Suprapubic skin (tissue), 4 donors: ENCODE measurements around the gene LMNB1. TPM values are rescaled to one million over a fixed set of nuclear protein-coding genes. Genes with fewer than 3 reads are reported as not detected.
A peak's percentile ranks its signal among the peaks of the same experiment; 100 is the strongest.
"Not testable (repeated sequence)": the region's sequence is repeated elsewhere in the genome, so short reads cannot be mapped to it uniquely, and the experiment has no call there.

ENCODE experiments used
- DNase-seq, 2 donors: peaks; one replicate each; pipeline ENCODE4 v3.0.0-alpha.2; 2019; ENCODE audit warnings: low spot score in 2 of 2
- H3K27ac ChIP-seq: fragments of 200-600 bp; sonication (generic); one replicate; pipeline ENCODE4 v1.5.1; 2019
- H3K27me3 ChIP-seq: fragments of 200-600 bp; sonication (generic); one replicate; pipeline ENCODE4 v1.5.1; 2019
- H3K36me3 ChIP-seq: fragments of 200-600 bp; sonication (generic); one replicate; pipeline ENCODE4 v1.5.1; 2019
- H3K4me1 ChIP-seq: fragments of 200-600 bp; sonication (generic); one replicate; pipeline ENCODE4 v1.5.1; 2019
- H3K4me3 ChIP-seq: fragments of 200-600 bp; sonication (generic); one replicate; pipeline ENCODE4 v1.5.1; 2019; ENCODE audit warnings: mild to moderate bottlenecking
- H3K9me3 ChIP-seq: fragments of 200-600 bp; sonication (generic); one replicate; pipeline ENCODE4 v1.5.1; 2019
- EP300 ChIP-seq: sonication (generic); formaldehyde crosslinking; IDR thresholded peaks from one replicate; pipeline ENCODE4 v1.6.1; 2017; ENCODE audit warnings: antibody characterized with exemption
- POLR2A ChIP-seq, 2 donors: fragments of 450-650 bp; IDR thresholded peaks; one replicate each; pipeline ENCODE4 v1.6.1; 2017; ENCODE audit warnings: antibody characterized with exemption in 2 of 2, mild to moderate bottlenecking in 2 of 2, moderate library complexity in 2 of 2
- POLR2AphosphoS5 ChIP-seq, 3 donors: sonication (generic); formaldehyde crosslinking; IDR thresholded peaks; one replicate each; pipeline ENCODE4 v1.6.1; 2017; ENCODE audit warnings: antibody characterized with exemption in 3 of 3
- WGBS: methylation state at CpG from one replicate; pipeline ENCODE4 v1.1.5; 2018; 5-methylcytosine and 5-hydroxymethylcytosine counted together
- total RNA-seq, 4 donors: library from RNA; depleted of rRNA; stranded (reverse); fragments of >200 nt; gene quantifications; one replicate each; pipeline ENCODE4 v1.1.0, GENCODE V29; 2016
- TF ChIP-seq, protein P1 (sequence below), 2 donors: fragments of 200-600 bp in 1 of 2; fragments of 450-650 bp in 1 of 2; sonication (generic) in 1 of 2; IDR thresholded peaks; one replicate each; pipeline ENCODE4 v1.5.1; 2016 to 2019; ENCODE audit warnings: antibody characterized with exemption in 2 of 2, mild to moderate bottlenecking in 1 of 2, moderate library complexity in 1 of 2

LMNB1 gene
- total RNA-seq, 4 donors from 2014 or later: 12.1 to 18.3 (median 14.6) TPM

DNA sequence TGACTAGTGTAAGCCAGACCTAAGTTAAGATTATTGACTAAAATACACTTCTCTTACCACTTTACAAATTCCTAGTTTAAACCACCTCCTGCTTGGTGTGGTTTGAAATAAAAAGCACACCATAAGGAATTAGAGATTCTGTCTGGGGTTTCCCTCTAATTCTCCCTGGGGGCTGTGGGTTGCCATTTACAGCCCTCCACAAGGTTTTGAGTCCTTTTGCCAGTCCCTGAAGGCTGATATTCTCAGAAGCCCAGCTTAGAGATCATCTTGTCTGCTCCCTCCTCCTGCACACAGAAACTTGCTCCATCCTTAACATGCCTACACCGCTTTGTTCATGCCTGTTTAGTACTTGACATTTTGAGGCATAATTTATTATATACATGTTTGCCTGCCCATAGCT lies 7.2 kb upstream of the LMNB1 start:
- Histone ChIP-seq H3K36me3 (no peaks in the 10 kb centered on the region), H3K4me1 (no peaks in the 10 kb centered on the region), H3K27ac (no peak overlapping the region), H3K27me3 (no peaks in the 10 kb centered on the region), H3K4me3 (no peak overlapping the region), H3K9me3 (no peaks in the 10 kb centered on the region)
- DNase-seq: no peak
- 91% methylated on average over 1 of the region's 1 CpG for WGBS
- no peak for TF ChIP-seq POLR2A (IDR thresholded peaks at IDR 0.05)
- no peak for TF ChIP-seq POLR2AphosphoS5 (IDR thresholded peaks at IDR 0.05)
- TF ChIP-seq, protein P1, sequence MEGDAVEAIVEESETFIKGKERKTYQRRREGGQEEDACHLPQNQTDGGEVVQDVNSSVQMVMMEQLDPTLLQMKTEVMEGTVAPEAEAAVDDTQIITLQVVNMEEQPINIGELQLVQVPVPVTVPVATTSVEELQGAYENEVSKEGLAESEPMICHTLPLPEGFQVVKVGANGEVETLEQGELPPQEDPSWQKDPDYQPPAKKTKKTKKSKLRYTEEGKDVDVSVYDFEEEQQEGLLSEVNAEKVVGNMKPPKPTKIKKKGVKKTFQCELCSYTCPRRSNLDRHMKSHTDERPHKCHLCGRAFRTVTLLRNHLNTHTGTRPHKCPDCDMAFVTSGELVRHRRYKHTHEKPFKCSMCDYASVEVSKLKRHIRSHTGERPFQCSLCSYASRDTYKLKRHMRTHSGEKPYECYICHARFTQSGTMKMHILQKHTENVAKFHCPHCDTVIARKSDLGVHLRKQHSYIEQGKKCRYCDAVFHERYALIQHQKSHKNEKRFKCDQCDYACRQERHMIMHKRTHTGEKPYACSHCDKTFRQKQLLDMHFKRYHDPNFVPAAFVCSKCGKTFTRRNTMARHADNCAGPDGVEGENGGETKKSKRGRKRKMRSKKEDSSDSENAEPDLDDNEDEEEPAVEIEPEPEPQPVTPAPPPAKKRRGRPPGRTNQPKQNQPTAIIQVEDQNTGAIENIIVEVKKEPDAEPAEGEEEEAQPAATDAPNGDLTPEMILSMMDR (IDR thresholded peaks at IDR 0.05): no peak

DNA sequence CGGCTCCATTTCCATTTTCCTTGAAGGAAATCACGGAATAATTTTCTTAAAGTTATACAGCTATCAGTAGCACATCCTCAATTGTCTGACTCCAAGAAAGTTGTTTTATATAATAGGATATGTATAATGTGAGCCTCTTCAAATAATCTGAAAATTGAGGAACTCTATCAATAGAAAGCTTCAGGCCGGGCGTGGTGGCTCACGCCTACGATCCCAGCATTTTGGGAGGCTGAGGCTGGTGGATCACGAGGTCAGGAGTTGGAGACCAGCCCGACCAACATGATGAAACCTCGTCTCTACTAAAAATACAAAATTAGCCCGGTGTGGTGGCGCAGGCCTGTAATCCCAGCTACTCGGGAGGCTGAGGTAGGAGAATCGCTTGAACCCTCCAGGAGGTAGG lies 3.4 kb upstream of the LMNB1 start:
- peaks cover 12% of the 10 kb centered on the region for H3K4me1 ChIP-seq
- DNase-seq, H3K27me3 ChIP-seq, H3K9me3 ChIP-seq, H3K4me3 ChIP-seq, H3K36me3 ChIP-seq, H3K27ac ChIP-seq: not testable (repeated sequence)
- 91% methylated on average over 13 of the region's 13 CpGs for WGBS

DNA sequence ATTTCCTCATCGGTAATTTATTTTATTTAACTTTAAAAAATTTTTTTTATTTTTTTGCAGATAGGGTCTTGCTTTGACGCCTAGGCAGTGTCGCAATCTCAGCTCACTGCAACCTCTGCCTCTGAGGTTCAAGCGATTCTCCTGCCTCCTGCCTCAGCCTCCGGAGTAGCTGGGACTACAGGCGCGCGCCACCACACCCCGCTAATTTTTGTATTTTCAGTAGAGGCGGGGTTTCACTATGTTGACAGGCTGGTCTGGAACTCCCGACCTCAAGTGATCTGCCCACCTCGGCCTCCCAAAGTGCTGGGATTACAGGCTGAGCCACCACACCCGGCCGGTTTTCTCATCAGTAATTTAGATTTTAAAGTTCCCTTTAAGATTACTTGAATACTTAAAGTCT lies 2.3 kb upstream of the LMNB1 start:
- not testable (repeated sequence) for DNase-seq, H3K4me3 ChIP-seq, H3K36me3 ChIP-seq, H3K9me3 ChIP-seq, H3K27ac ChIP-seq, H3K27me3 ChIP-seq
- WGBS: 97% methylated on average over 14 of the region's 14 CpGs
- peaks cover 19% of the 10 kb centered on the region for H3K4me1 ChIP-seq

DNA sequence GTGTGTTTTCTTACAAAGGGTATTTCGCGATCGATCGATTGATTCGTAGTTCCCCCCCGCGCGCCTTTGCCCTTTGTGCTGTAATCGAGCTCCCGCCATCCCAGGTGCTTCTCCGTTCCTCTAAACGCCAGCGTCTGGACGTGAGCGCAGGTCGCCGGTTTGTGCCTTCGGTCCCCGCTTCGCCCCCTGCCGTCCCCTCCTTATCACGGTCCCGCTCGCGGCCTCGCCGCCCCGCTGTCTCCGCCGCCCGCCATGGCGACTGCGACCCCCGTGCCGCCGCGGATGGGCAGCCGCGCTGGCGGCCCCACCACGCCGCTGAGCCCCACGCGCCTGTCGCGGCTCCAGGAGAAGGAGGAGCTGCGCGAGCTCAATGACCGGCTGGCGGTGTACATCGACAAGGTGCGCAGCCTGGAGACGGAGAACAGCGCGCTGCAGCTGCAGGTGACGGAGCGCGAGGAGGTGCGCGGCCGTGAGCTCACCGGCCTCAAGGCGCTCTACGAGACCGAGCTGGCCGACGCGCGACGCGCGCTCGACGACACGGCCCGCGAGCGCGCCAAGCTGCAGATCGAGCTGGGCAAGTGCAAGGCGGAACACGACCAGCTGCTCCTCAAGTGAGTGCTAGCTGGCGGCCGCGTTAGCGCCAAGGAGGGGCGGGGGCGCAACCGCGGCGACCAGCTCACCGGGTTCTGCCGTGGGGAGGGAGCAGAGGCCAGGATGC lies 480 bp downstream of the LMNB1 start:
- peak overlapping the region; percentile 83 for H3K4me3 ChIP-seq
- TF ChIP-seq POLR2AphosphoS5 (IDR thresholded peaks at IDR 0.05): no peak
- no peak for TF ChIP-seq POLR2A (IDR thresholded peaks at IDR 0.05)
- TF ChIP-seq, protein P1 (IDR thresholded peaks at IDR 0.05): no peak
- no peak for TF ChIP-seq EP300
- H3K27me3 ChIP-seq: no peaks in the 10 kb centered on the region
- peak overlapping the region; percentile 94 for H3K27ac ChIP-seq
- H3K36me3 ChIP-seq: no peaks in the 10 kb centered on the region
- no peaks in the 10 kb centered on the region for H3K9me3 ChIP-seq
- DNase-seq: peak; percentile 71 to 86
- under 1% methylated on average over 26 of the region's 93 CpGs for WGBS
- H3K4me1 ChIP-seq: peaks cover 23% of the 10 kb centered on the region

DNA sequence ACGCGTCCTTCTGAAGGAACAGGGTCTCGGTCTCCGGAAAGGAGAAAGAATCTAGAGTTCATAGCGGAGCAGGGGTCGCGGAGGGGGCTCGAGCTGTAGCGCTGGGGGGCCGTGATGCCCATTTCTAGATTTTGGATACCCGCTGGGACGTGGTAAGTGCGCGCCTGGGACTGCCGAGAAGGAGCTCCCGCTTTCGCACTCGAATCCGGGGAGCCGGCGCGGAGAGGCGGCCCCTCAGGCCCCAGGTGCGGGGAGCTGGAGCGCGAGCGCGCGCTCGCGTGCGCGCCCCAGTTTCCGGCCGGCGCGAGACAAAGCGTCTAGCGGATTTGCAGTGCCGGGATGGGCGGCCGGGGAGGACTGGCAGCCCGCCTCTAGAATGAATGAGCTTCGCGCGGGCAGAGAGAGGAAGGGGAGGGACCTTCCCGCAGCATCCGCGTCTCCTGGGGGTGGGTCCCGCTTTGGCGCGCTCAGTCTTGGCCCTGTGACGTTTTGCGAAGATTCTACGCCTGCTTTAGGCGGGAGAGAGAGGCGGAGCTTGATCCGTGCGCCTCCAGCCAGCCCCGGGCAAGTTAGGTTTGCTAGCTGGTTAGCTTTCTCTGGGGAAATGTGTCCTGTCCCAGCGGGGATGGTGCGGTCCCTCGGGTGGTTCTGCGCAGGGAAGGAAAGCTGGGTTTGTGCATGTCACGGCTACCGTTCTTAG lies 1.2 kb downstream of the LMNB1 start:
- Histone ChIP-seq H3K27me3 (no peaks in the 10 kb centered on the region), H3K9me3 (no peaks in the 10 kb centered on the region), H3K4me3 (peak overlapping the region; percentile 83), H3K36me3 (no peaks in the 10 kb centered on the region), H3K4me1 (peaks cover 23% of the 10 kb centered on the region), H3K27ac (peak overlapping the region; percentile 94)
- DNase-seq: peak; percentile 90 to 92
- TF ChIP-seq, protein P1 (IDR thresholded peaks at IDR 0.05): no peak
- TF ChIP-seq EP300 (no peak), POLR2A (IDR thresholded peaks at IDR 0.05) (no peak), POLR2AphosphoS5 (IDR thresholded peaks at IDR 0.05) (no peak)
- no CpG with 5 or more reads among the region's 66 CpGs for WGBS

DNA sequence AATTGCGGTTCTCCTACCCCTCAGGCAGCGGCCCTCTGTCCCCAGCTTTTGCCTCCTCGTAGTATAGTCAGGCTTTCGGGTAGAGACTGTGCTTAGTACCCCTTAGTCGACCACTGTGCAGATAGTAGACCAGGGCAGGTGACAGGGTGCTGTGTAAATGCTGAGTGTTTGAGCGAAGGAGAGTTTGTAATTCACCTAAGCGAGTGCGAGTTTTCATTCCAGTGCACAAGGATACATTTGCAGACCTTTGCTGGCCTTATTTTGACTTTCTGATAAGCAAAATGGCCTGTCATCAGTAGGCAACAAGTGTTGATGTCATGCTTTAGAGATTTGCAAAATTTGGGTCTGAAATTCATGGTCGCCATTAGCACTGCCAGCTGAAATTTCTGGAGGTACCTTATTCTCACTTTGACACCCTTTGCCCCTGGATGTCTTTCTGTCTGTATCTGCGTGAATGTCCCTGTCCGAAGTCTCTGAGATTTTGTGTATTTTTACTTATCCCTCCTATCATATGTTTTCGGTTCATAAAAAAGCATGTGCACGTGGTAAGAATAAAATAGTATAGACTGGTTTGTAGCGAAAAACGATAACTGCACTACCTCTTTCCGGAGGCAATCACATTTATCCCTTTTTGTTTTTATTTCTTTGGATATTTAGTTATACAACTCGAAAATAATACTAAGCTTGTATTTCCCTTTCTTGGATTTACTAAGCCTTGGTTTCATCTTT lies 1.9 kb downstream of the LMNB1 start:
- Histone ChIP-seq H3K4me1 (peaks cover 23% of the 10 kb centered on the region), H3K36me3 (no peaks in the 10 kb centered on the region), H3K9me3 (no peaks in the 10 kb centered on the region), H3K27me3 (no peaks in the 10 kb centered on the region), H3K27ac (peak overlapping the region; percentile 59), H3K4me3 (peak overlapping the region; percentile 83)
- WGBS: 28% methylated on average over 15 of the region's 17 CpGs
- TF ChIP-seq, protein P1 (IDR thresholded peaks at IDR 0.05): no peak
- TF ChIP-seq POLR2A (IDR thresholded peaks at IDR 0.05) (no peak), EP300 (no peak), POLR2AphosphoS5 (IDR thresholded peaks at IDR 0.05) (no peak)
- DNase-seq: no peak
